GM21528 (cell line): Measurements from ENCODE around the gene ALPI.

Source experiments
- ATAC-seq: cut with Tn5 transposase; IDR thresholded peaks from one replicate; pipeline ENCODE4 v1.9.1; 2021; ENCODE audit warnings: mild to moderate bottlenecking, moderate library complexity; ENCODE audit not compliant: unreplicated experiment, low FRiP score

ALPI gene

DNA sequence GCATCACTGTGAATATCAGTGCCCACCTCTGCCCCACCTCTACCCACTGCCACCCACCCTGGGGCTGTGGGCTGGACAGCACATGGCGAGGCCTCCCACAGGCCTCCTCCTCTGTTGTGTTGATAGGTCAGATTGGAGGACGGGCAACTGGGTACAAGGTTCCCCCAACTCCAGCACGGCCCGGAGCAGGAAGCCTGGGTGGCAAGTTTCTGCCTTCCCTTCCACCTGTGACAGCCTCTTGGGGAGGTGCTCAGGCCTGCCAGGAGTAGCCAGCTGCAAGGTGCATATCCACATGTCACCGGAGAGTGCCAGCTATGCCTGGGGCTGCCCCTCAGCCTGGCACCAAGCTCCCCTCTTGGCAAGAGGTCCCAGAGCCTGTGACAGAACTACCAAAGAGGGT lies 38.6 kb downstream of the ALPI start:
- no peak for ATAC-seq

DNA sequence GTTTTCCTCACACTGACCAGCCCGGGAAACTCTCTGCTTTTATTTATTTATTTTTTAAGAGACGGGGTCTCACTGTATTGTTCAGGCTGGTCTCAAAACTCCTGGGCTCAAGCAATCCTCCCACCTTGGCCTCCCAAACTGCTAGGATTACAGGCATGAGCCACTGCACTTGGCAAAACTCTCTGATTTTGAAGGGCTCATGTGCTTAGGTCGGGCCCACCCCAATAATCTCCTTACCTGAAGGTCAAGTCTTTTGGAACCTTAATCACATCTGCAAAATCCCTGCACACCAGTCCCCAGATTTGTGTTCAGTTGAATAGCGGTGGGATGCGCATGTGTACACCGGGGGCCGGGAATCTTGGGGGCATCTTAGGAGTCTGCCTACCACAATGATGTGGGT lies 39.3 kb downstream of the ALPI start:
- no peak for ATAC-seq

DNA sequence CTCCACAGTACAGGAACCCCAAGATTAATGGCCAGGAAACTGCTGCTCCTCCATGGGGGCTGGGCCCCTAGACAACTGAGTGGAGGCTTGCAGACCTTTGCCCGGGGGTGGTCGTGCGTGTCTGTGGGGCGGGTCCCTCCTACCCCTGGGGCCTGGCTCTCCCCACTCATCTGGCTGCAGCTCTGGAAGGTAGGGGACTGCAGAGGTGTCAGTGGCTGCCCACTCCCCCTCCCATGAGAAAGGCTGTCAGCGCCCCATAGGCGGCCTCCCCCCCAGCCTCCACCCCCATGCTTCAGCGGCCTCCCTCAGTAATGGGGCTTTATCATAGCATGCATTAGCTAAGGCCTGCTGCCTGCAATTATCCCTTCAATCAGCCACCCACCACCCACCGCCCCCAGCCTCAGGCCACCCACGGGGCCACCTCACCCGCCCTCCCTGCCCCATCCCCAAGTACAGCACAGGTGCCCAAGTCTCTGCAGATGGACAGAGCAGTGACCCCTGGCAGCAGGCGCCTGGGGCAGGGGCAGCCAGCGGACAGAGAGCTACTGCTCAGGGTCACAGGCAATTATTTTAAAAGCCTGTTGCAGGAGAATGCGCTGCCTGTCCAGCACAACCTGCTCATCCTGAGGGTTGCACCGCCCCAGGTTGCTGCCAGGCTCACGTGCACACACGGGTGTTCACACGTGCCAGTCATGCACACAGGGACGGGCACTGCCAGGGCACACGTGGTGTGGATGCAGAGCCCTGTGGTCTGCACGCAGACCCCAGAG lies 40.7 kb downstream of the ALPI start:
- no peak for ATAC-seq

DNA sequence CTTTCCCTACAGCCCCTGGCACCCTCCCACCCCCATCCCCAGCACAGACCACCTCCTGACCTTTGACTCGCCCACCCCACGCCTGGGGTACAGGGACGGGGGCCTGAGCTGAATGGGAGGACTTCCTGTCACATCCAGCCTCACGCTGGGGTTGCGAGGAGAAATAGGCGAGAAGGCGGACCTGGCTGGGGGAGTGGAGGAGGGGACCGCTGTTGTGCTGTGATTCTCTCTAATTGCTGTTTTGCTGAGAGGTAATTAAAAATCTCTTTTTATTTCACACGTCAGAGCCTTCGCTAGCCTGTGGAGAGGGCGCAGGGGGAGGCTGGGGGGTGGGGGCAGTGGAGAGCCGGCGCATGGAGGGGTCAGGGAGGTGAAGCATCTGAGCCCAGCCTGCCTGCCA lies 41.4 kb downstream of the ALPI start:
- no peak for ATAC-seq

DNA sequence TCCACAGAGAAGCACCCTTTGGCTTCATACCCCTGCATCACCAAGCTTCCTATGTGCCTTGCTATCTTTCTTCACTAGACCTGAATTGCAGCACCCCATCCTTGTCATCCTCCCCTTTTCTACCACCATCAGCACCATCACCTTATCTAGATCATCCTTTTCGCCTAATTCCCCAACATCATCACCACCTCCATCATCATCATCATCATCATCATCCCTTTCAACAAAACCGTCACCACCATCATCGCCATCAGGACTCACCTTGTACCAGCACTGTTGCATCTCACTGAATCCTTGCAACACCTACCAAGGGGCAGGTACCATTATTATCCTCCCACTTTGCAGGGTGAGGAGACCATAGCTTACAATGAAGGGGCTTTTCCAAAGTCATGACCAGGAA lies 42.5 kb downstream of the ALPI start:
- no peak for ATAC-seq

DNA sequence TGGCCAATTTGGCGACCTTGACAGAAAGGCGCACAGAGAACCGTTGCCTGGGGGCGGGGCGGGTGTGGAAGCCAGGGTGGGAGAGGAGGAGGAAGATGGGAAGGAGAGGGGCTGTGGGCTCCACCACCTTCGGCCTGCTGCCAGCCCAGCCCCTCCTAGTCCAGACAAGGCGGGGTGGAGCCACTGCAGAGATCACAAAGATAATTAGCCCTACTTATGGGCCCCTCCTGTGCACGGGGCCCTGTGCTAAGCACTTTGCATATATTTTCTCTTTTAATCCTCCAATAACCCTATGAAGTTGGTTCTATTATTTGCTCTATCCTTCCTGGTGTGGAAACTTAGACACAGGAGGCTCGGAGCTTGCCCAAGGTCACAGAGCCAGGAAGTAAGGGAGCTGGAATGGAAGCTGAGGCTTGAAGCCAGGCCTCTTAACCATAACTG lies 45.4 kb downstream of the ALPI start:
- ATAC-seq, result no peak

DNA sequence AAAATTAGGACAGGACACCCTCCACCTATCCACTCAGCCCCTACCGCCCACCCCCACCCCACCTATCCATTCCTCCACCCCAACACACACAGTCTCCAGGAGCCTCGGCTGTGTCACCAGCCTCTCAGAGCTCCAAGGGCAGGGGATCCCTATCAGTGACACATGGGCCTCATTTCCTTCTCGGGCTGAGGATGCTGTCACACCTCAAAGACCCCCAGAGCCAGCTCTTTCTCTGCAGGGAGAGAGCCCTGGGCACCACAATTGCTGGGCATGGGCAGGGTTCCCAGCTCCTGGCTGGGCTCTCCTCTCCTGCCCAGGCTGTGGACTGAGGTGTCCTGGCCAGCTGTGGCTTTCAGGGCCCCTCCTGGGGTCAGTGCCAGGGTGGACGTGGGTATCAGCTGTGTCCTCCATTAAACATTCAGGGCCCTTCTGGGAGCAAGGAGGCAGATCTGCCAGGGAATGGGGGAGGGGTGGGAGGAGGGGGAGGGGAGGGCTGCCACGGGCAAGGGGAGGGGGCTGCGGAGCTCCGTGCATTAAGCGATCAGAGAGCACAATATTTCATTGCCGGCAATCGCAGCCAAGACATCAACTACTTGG lies 45.9 kb downstream of the ALPI start:
- no peak for ATAC-seq

DNA sequence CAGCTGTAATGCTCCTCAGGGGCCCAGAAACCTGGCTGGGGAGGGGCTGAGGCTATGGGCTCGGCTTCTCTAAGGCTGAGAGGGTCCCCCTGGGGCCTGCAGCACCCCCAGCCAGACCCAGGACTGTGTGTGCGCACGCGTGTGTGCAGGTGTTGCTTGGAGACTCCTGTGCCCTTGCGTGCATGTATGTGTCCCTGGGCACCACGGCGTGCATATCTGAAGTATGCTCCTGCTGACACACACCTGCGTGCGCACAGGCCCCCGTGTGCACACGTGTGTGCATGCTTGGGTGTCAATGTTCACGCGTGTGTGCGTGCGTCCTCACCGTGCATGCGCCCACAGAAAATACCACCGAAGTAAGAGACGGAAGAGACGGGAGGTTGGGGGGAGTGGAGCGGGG lies 46.6 kb downstream of the ALPI start:
- ATAC-seq, result no peak

DNA sequence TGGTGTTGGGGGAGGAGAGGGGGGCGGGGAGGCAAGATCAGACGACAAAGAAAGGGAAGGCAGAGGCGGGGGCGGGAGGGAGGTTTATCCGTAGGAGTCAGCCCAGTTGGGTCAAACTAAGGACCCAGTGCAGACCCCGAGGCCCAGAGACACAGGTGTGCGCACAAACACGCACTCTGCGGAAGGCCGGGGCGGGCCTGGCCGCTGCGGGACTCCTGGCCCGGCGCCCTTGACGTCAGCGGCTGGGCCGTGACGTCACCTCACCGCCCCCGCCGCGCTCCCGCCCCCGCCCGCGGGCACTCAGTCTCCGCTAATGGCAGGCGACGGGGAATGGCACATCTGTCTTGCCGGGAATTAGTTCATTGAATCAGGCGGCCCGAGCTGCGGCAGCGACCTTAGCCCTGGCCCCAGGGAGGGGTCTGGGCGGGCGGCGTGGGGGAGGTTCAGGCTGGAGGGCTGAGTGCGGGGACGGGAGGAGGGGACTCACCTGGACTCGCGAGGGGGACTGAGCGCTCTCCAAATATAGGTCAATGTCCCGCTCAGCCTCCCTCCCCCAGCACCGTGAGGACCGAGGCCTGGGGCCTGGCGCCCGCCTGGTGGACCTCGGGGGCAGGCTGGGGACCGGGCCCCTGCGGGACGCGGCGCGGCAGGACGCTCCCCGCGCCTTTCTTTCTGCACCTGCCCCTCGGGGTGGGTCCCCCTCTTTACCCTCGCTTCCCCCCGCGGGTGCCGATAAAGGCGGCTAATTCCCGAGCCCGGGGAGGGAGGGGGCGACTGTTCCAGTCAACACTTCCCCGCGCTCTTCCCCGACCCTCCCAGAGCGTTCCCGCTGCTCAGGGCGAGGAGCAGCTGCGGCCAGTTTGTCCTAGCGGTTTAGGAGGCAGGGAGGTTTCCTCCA lies 47.2 kb downstream of the ALPI start:
- no peak for ATAC-seq

DNA sequence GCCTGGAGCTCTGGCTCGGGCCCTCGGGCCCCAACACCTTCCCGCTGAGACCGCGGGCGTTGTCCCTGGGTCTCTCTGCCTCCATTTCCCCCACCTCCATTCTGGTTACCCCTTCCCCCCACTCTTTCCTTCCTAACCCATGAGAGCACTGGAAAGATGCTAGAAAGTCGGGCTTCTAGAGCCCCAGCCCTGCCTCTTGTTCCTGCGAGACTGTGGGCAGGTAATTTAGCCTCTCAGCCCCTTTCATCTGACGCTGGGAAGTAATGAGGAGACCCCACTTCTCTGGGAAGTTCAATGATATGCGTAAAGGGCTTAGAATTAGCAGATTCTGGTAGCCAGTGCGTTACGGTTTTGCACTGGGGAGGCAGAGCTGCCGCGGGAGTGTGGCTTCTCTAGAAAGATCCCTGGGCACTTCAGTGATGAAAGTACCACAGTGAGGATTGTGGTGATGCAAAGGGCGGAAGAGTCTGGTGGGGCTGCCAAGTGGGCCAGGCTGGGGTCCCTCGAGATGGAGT lies 47.9 kb downstream of the ALPI start:
- ATAC-seq, result no peak

DNA sequence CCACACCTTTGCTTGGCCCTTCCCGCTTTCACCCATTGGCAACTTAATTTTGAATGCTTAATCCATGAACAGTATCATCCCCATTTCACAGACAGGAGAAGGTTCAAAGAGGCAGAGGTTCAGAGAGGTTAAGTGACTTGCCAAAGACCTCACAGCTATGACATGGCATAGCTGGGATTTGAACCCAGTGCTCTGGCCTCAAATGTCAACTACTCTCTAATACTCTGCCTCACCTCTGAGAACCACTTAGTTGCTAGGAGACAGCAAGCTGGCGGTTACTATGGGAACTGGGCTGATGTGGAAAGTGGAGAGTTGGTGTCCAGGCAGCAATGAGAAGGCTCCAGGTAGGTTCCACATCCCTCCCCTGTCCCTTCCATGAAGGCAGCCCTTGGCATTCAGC lies 48.5 kb downstream of the ALPI start:
- ATAC-seq, result no peak

DNA sequence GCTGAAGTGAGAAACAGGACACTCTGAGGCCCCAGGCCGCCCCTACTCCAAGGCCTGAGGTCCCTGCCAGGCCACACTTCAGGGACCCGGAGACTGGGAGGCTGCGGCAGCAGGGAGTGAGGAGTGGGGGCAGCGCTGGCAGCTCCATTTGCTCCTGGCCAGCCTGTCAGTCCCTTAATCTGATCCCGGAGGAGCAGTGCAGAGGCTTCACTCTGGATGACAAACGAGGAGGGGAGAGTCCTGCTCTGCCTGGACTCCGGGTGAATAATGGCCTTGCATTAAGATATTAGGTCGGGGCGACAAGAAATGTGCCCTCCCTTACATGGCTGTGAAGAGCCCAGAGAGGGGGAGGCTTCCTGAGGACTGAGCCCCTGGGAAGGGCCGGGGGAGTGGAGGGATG lies 49.9 kb downstream of the ALPI start:
- no peak for ATAC-seq

DNA sequence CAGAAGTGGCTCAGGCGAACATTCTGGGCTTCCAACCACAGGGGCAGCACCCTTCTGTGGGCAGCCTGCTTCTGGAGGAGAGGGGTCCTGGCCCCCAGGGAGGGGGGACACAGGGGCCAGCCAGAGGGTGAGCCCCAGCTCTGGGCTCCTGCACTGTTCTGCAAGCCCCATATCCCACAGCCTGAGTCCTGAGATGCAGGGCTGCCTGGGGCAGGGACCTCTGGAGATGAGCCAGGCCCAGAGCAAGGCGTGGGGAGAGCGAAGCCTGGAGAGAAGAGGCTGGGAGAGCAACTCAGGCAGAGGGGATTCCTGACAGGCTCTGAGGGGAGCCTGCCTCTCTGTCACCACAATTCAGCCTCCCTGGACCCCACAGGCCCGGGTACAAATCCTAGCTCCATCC lies 50.8 kb downstream of the ALPI start:
- ATAC-seq, result no peak

DNA sequence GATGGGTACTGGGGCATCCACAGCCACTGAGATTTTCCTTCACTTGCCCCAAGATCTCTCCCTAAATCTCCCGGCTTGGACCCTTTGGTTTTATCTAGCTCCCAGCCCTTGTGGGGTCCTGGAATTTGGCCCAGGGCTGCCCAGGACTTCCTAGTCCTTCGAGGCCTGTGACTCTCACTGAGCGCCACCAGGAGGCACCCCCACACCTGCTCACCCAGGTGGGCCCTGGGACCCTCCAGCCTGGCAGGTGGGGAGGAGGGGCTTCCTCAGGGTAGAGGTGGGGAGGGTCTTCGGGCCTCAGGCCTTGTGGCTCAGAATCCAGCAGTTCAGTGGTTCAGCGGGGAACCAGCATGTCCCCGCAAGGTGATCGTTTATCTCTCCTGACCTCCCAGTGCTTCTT lies 52.3 kb downstream of the ALPI start:
- ATAC-seq, result no peak
